H1 (cell line): ENCODE data around the gene TNFRSF1A. TPM values are rescaled to one million over a fixed set of nuclear protein-coding genes. Genes with fewer than 3 reads are reported as not detected.

ENCODE experiments used
- CHD7 ChIP-seq: fragments of 300-600 bp; sonication (generic); IDR thresholded peaks from 2 replicates; pipeline ENCODE4 v1.7.1; 2012; ENCODE audit warnings: low read length, moderate library complexity, mild to moderate bottlenecking, inconsistent platforms; ENCODE audit not compliant: insufficient replicate concordance
- E2F6 ChIP-seq: IDR thresholded peaks from 2 replicates; pipeline ENCODE4 v1.6.1; 2012; ENCODE audit warnings: inconsistent platforms
- JUND ChIP-seq: IDR thresholded peaks from 2 replicates; pipeline ENCODE4 v1.6.1; 2011; ENCODE audit warnings: mild to moderate bottlenecking, improper control_type of control experiment, low read length
- POLR2AphosphoS5 ChIP-seq: IDR thresholded peaks from 2 replicates; pipeline ENCODE4 v1.6.1; 2011; ENCODE audit warnings: low read depth, low read length
- SP1 ChIP-seq: IDR thresholded peaks from 2 replicates; pipeline ENCODE4 v1.6.1; 2011; ENCODE audit warnings: low read depth, low read length
- SP2 ChIP-seq: IDR thresholded peaks from 2 replicates; pipeline ENCODE4 v1.6.1; 2012; ENCODE audit warnings: mild to moderate bottlenecking, low read length, inconsistent platforms
- SP4 ChIP-seq: IDR thresholded peaks from 2 replicates; pipeline ENCODE4 v1.6.1; 2012; ENCODE audit warnings: low read length, inconsistent platforms
- polyA plus RNA-seq, 7 experiments: library from polyadenylated mRNA; depleted of rRNA in 3 of 7; stranded (reverse) in 5 of 7; unstranded in 2 of 7; fragments of >200 nt in 5 of 7; fragments of 200-250 nt in 2 of 7; gene quantifications; 1 replicate in 5 of 7; 2 replicates in 1 of 7; 4 replicates in 1 of 7; pipeline versions ENCODE4 v1.2.1 to v1.2.3, GENCODE V29; 2011 to 2013; ENCODE audit warnings: missing spikeins in 2 of 7, mixed read lengths in 2 of 7
- total RNA-seq: library from RNA; stranded (reverse); fragmentation: NEBNext Ultra II Directional; extraction: Animal tissue kit (Norgen Biotek cat#: 25700); gene quantifications from 2 replicates; pipeline ENCODE4 v1.2.1, GENCODE V29; 2021

TNFRSF1A gene
- total and polyA plus RNA-seq, 2 of the 8 experiments (the other 6 are each of a cell fraction or from before 2014, with no cell fraction given): 28.7 to 42.1 TPM

- TF ChIP-seq CHD7 (no peak), SP2 (no peak), JUND (no peak), E2F6 (no peak), SP1 (no peak), SP4 (no peak), POLR2AphosphoS5 (no peak)
Observed at GRCh38 chr12:6329703-6330064, 12.2 kb downstream of the TNFRSF1A start (continued).
